ENCODE data around the gene GEMIN4.

The GEMIN4 gene

DNA sequence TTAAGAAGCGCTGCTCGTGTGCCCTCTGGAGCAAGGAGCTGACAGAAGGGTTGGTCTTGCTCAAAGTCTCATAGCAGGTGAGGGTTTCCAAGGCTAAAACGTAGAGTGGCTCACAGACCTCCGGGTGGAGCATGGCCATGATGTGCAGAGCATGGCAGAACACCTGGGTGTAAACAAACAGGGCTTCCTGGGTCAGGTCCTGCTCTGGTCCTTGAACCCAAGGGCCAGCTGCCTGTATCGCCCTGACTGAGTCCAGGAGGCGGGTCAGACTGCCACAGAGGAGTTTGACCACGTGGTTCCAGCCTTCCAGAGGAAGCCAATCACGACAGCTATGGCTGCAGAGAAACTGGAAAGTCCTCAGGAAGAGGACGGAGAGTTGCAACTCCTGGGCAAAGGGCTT, 7.1 kb downstream of the GEMIN4 start:
- DNase-seq: no peak

DNA sequence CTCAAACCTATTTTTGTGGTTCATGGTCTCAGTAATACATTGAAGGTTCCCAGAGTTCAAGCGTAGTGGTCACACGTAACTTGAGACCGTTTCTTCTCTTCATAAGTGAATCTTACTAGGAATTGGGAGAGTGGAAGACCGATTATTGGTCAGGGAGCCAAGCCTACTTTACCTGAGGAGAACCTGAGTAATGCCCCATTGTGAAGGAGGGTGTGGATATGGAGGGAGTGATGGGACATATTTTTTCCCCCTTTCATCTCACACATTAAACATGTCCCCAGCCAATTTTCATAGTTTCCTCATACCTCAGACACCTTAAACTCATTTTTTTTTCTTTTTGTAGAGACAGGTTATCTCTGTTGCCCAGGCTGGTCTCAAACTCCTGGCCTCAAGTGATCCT, 8.9 kb downstream of the GEMIN4 start:
- no peak for DNase-seq

DNA sequence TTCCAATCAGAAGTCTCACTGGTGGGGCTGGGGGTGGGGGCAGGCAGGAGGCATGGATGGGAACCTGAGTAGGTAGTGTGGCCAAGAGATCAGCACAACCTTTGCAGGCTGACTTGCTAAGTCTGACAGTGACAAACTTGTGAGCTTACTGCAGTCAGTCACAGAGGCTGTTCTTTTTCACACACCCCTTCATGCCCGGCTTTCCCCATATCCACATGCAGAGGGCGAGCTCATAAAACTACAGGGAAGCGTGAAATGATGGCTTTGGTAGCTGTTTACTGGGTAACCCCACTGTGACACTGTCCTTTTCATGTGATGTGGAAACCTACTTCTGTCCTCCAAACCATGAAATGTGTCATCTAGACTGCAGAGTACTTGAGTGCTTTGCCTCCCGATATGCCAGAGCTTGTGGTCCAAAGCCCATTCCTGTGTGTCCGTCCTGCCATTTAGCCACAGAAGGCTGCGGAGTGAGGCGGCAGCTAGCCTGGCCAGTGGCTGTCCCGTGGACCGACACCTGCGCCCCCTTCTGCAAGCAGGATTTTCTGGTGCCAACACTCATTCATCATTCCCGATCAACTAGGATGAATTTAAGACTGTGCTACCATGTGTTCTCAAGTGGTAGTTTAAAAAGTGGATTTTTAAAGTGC, 9.8 kb downstream of the GEMIN4 start:
- no peak for DNase-seq

DNA sequence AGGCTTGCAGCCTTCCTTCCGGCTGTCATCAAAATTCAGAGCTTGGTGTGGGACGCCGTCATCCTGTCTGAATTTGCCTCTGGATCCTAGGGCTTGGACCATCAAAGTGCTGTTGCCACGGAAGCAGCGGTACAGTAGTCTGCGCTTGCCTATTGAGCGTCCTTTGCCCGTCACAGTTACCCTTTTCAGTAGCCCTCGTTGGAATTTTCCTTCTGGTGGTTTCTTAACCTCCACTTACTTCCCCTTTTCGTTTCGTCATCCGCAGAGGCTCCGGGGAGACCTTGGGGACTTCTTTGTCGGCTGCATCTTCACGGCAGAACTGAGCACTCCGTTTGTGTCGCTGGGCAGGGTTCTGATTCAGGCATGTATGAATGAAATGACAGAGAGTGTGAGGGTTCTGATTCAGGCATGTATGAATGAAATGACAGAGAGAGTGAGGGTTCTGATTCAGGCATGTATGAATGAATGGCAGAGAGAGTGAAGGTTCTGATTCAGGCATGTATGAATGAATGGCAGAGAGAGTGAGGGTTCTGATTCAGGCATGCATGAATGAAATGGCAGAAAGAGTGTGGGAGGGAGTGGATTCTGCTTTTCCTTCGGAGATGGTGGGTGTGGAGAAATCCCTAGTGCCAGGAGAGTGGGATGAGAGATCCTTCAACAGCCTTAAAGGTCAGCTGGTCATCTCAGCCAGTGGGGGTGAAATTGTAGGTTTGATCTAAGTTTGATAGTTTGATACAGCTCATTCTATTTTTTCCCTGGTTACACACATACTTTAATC, 11.6 kb downstream of the GEMIN4 start:
- DNase-seq: peak in 9 of 56 donors; percentile 3 to 28 (median 12)

- DNase-seq: no peak
Measured at GRCh38 chr17:737561-738113, 14.4 kb downstream of the GEMIN4 start.

- no peak for DNase-seq
Measured at GRCh38 chr17:733743-734142, 18.3 kb downstream of the GEMIN4 start.

GRCh38 chr17:732902-733720, 19.0 kb downstream of the GEMIN4 start:
- DNase-seq: peak in 32 of 56 donors; percentile 2 to 50 (median 20)

DNA sequence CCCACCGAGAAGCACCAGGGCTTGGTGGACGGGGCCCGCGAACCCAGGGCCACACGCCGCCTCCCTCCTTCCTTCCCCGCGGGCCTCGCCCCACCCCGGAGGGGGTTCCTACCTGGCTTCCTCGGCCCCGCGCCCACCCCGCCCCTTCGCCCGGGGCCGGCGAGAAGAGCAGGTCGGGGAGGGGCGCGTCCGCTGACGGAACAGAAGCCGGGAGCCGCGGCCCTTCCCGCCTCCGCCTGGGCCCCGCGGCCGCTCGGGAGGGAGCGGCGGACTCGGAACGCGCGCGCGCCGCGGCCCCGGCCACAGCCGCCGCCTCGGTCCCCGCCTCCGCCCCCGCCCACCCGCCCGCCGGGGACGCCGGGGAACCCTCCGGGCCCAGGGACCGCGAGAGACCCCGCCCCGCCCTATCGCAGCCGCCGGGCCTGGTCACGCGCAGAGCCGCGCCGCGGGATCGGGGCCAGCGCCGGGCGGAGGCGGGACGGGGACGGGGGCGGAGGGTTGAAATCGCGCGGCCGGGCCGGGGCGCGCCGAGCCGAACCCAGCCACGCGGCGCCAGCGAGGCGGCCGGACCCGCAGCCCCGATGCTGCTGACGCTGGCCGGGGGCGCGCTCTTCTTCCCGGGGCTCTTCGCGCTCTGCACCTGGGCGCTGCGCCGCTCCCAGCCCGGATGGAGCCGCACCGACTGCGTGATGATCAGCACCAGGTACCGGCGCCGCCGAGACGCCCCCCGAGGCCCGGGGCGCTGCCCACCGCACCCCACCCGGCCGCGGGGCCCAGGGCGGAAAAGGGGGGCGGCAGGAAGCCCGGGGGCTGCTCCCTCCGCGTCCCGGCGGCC, 19.8 kb downstream of the GEMIN4 start, which contains the start of gene TLCD3A:
Gene TLCD3A, plus strand, starts transcription at position 530 of the 835 bp plus-strand sequence. Its CDS starts 52 bp downstream, at position 582.
- DNase-seq: peak in 41 of 56 donors; percentile 5 to 77 (median 38)

DNA sequence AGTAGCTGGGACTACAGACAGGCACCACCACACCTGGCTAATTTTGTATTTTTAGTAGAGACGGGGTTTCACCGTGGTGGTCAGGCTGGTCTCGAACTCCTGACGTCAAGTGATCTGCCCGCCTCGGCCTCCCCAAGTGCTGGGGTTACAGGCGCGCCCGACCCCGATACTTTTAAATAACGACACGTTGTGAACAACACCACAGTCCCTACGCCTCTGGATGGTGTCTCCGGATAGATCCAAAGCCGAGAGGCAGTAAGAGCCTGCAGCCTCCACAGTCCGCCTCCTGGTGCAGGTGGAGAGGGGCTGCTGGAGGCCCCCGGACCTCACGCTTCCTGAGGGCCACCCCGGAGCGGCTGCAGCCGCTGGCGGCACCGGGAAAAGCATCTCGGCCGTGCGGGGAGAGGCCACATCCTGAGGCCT, 20.4 kb downstream of the GEMIN4 start:
- DNase-seq: peak in 3 of 56 donors; percentile 26 to 35 (median 30)

GRCh38 chr17:728911-729310, 23.2 kb downstream of the GEMIN4 start:
- no peak for DNase-seq

- DNase-seq: no peak
Measured at GRCh38 chr17:726271-726919, 25.7 kb downstream of the GEMIN4 start.

DNA sequence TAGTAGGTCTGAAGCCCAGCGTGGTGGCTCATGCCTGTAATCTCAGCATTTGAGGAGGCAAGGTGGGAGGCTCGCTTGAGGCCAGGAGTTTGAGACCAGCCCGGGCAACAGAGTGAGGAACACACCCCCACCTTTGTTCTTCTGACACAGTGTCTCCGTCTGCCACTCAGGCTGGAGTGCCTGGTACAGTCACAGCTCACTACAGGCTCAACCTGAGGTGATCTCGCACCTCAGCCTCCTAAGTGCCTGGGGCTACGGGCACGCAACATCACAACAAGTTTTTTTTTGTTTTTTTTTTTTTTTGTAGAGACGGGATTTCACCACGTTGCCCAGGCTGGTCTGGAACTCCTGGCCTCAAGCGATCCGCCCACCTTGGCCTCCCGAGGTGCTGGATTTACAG, 26.3 kb downstream of the GEMIN4 start:
- DNase-seq: no peak

DNA sequence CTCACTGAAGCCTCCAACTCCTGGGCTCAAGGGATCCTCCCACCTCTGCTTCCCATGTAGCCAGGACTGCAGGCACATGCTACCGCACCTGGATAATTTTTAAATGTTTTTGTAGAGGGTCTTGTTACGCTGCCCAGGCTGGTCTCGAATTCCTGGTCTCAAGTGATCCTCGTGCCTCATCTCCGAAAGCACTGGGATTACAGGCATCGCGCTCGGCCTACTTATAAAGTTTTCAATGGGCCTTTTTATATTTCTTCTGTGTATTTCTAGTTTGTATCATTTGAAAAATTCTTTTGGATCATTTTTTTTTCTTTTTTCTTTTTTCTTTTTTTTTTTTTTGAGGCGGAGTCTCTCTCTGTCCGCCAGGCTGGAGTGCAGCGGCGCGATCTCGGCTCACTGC, 27.0 kb downstream of the GEMIN4 start:
- no peak for DNase-seq

DNA sequence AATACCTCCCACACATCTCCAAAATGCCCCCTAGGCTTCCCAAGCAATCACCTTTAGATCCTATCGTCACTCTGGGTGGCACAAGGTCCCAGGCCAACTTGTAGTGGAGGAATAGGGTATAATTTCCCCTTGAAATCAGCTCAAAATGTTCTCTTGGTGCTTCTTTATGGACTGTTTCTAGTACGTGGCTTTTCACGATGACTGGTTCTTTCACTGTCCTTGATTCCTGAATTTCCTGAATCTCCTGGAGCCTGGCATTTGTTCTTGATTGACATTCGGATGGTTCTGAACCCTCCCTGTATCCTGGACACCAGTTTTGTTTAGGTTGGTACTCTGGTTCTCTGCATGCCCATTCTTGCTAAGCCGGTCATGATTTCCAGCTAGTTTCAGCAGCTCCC, 30.5 kb downstream of the GEMIN4 start:
- DNase-seq: no peak

- DNase-seq: no peak
Measured at GRCh38 chr17:720706-721539, 31.1 kb downstream of the GEMIN4 start.

GRCh38 chr17:718075-718474, 34.0 kb downstream of the GEMIN4 start:
- DNase-seq: no peak

DNA sequence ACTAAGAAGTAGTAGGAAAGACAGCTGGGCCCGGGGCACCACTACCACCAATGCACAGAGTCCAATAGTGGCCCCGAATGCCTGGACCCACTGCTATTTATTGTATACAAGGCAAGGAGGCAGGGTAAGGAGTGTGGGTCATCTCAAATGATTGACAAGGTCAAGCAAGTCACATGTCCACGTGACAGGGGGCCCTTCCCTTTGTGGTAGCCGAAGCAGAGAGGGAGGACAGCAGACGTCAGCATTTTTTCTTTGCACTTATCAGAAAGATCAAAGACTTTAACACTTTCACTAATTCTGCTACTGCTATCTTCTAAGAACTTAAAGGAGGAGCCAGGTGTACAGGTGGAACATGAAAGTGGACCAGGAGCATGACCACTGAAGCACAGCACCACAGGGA, 43.9 kb downstream of the GEMIN4 start:
- DNase-seq: no peak

- no peak for DNase-seq
Measured at GRCh38 chr17:705863-706262, 46.2 kb downstream of the GEMIN4 start.

DNA sequence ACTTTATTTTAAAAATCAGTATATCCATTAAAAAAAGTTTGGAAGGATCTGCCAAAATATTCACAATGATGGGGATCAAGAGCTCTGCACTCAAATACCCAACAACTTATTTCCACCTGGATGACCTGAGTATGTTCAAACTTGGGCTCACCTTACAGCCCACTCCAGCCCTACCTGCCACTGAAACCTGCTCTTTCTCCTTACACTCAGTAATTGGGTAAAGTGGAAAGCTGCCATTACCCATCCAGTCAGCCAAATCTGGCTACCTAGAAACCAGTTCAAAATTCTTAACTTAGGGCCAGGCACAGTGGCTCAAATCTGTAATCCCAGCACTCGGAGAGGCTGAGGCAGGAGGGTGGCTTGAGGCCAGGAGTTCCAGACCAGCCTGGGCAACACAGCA, 47.1 kb downstream of the GEMIN4 start:
- DNase-seq: no peak

All from nucleus accumbens (tissue), 56 donors.